ENCODE data around the gene MYH4.

Gene MYH4

GRCh38 chr17:10469459-10469858 lies at the start of gene MYH4:
TSS of gene MYH4 (minus strand) at chr17:10469559. CDS start at chr17:10466745, 2,814 bp downstream.
- DNase-seq (ENCODE audit: low spot score) = no peak
- in situ Hi-C loops (cut with MboI; ENCODE audit: low pct_unique_long_range_greater_than_20kb, low sequenced_read_pairs, unreplicated experiment) = no loop called here
- TF ChIP-seq CTCF (IDR thresholded peaks at IDR 0.05; ENCODE audit: extremely low read depth, insufficient read depth, missing control alignments) = no peak

GRCh38 chr17:10518271-10519037 lies 49.1 kb upstream of the MYH4 start, which contains the start of gene MYH1:
TSS of gene MYH1 (minus strand) at chr17:10518542. CDS start at chr17:10516642, 1,900 bp downstream.
- TF ChIP-seq CTCF (IDR thresholded peaks at IDR 0.05; ENCODE audit: extremely low read depth, insufficient read depth, missing control alignments) = no peak
- DNase-seq (ENCODE audit: low spot score) = no peak
- in situ Hi-C loops (cut with MboI; ENCODE audit: low pct_unique_long_range_greater_than_20kb, low sequenced_read_pairs, unreplicated experiment) = no loop called here

GRCh38 chr17:10516638-10517037 lies 47.3 kb upstream of the MYH4 start:
- no peak for TF ChIP-seq CTCF (IDR thresholded peaks at IDR 0.05; ENCODE audit: extremely low read depth, insufficient read depth, missing control alignments)
- in situ Hi-C loops (cut with MboI; ENCODE audit: low pct_unique_long_range_greater_than_20kb, low sequenced_read_pairs, unreplicated experiment) = no loop called here
- no peak for DNase-seq (ENCODE audit: low spot score)

- in situ Hi-C loops (cut with MboI; ENCODE audit: low pct_unique_long_range_greater_than_20kb, low sequenced_read_pairs, unreplicated experiment) = no loop called here
- DNase-seq (ENCODE audit: low spot score) = no peak
Observed at GRCh38 chr17:10516065-10516464, 46.7 kb upstream of the MYH4 start.

GRCh38 chr17:10513299-10514067 lies 44.1 kb upstream of the MYH4 start:
- DNase-seq (ENCODE audit: low spot score) = no peak
- in situ Hi-C loops (cut with MboI; ENCODE audit: low pct_unique_long_range_greater_than_20kb, low sequenced_read_pairs, unreplicated experiment) = no loop called here
- TF ChIP-seq CTCF (IDR thresholded peaks at IDR 0.05; ENCODE audit: extremely low read depth, insufficient read depth, missing control alignments) = no peak

More at GRCh38 chr17:10516065-10516464, 46.7 kb upstream of the MYH4 start:
- TF ChIP-seq CTCF (IDR thresholded peaks at IDR 0.05; ENCODE audit: extremely low read depth, insufficient read depth, missing control alignments) = no peak

GRCh38 chr17:10512856-10513255 lies 43.5 kb upstream of the MYH4 start:
- in situ Hi-C loops (cut with MboI; ENCODE audit: low pct_unique_long_range_greater_than_20kb, low sequenced_read_pairs, unreplicated experiment) = no loop called here
- DNase-seq (ENCODE audit: low spot score) = no peak
- TF ChIP-seq CTCF (IDR thresholded peaks at IDR 0.05; ENCODE audit: extremely low read depth, insufficient read depth, missing control alignments) = no peak
